ENCODE results near the gene PSMB8.

DNA sequence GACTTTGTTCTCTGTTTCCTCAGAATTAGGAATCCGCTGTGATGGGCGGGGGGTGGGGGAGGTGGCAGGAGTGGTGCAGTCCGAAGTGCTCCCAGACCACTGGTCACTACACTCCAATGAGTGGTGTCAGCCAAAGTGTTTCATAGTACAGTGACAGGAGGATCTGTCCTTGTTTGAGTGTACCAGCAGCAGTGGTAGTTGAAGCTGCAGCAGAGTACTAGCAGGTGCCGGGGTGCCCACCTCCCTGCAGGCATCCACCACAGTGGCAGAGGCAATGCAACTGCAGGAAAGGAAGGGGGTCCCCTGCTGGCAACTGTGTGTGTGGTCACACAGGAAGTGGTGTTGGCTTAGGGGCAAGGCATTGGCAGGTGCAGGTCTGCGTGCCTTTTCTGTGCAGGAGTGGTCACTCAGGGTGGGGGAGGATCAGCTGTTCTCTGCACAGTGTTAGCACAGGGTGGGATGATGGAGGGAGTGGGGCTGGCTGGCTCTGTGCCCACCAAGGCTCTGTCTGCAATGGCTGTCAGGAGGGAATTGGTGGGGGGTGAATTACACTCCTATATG, 36.7 kb downstream of the PSMB8 start:
- peak in 1 of 2 experiments; percentile 13; a peak in 1 of 4 replicates for TF ChIP-seq RAD21 (IDR thresholded peaks at IDR 0.05 in 1 of 2, conservative IDR thresholded peaks at IDR 0.05 in 1 of 2; ENCODE audit: low read depth in 2 of 2, low read length in 2 of 2)
- TF ChIP-seq, protein P1, sequence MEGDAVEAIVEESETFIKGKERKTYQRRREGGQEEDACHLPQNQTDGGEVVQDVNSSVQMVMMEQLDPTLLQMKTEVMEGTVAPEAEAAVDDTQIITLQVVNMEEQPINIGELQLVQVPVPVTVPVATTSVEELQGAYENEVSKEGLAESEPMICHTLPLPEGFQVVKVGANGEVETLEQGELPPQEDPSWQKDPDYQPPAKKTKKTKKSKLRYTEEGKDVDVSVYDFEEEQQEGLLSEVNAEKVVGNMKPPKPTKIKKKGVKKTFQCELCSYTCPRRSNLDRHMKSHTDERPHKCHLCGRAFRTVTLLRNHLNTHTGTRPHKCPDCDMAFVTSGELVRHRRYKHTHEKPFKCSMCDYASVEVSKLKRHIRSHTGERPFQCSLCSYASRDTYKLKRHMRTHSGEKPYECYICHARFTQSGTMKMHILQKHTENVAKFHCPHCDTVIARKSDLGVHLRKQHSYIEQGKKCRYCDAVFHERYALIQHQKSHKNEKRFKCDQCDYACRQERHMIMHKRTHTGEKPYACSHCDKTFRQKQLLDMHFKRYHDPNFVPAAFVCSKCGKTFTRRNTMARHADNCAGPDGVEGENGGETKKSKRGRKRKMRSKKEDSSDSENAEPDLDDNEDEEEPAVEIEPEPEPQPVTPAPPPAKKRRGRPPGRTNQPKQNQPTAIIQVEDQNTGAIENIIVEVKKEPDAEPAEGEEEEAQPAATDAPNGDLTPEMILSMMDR (IDR thresholded peaks at IDR 0.05; ENCODE audit: control extremely low read depth in 1 of 3, insufficient read depth in 1 of 3, low read depth in 1 of 3, low read length in 3 of 3): peak in 2 of 3 experiments; percentile 39 to 48; a peak in 2 of 4 replicates
- TF ChIP-seq KDM4A (IDR thresholded peaks at IDR 0.05; ENCODE audit: low read depth, low read length, severe bottlenecking): no peak
- no peak for TF ChIP-seq SP1 (IDR thresholded peaks at IDR 0.05; ENCODE audit: low read depth, low read length)
- TF ChIP-seq, protein P2, sequence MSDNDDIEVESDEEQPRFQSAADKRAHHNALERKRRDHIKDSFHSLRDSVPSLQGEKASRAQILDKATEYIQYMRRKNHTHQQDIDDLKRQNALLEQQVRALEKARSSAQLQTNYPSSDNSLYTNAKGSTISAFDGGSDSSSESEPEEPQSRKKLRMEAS (IDR thresholded peaks at IDR 0.05): no peak
- no peak for TF ChIP-seq EP300 (IDR thresholded peaks at IDR 0.05; ENCODE audit: borderline replicate concordance in 1 of 2, low read depth in 2 of 2, low read length in 2 of 2)
- TF ChIP-seq SP4 (IDR thresholded peaks at IDR 0.05; ENCODE audit: low read length): no peak
